CD4-positive, CD25-positive, alpha-beta regulatory T cell (primary cell): ENCODE data around the gene KTN1. TPM values are rescaled to one million over a fixed set of nuclear protein-coding genes. Genes with fewer than 3 reads are reported as not detected.

ENCODE experiments used
- ATAC-seq, 2 donors: fragments of 150-1000 bp; cut with Tn5 transposase; one replicate each; pipeline ENCODE4 v1.10.0; 2021; ENCODE audit warnings: low read depth in 2 of 2, moderate number of reproducible peaks in 2 of 2, moderate library complexity in 1 of 2
- DNase-seq, 3 donors: peaks; one replicate each; pipeline versions ENCODE4 v3.0.0 to v3.0.0-alpha.2; 2012 to 2022; ENCODE audit warnings: mixed read lengths in 1 of 3
- H3K27ac ChIP-seq: one replicate; pipeline ENCODE4 v1.7.0; 2013; ENCODE audit warnings: mild to moderate bottlenecking, low read length; ENCODE audit not compliant: insufficient read depth, poor library complexity, severe bottlenecking
- H3K27me3 ChIP-seq: one replicate; pipeline ENCODE4 v1.7.0; 2013; ENCODE audit warnings: low read length; ENCODE audit not compliant: control insufficient read depth, insufficient read depth
- H3K36me3 ChIP-seq: one replicate; pipeline ENCODE4 v1.7.0; 2013; ENCODE audit warnings: mild to moderate bottlenecking, low read length, moderate library complexity; ENCODE audit not compliant: control insufficient read depth, insufficient read depth
- H3K4me1 ChIP-seq: 2 replicates; pipeline ENCODE4 v1.7.0; 2013; ENCODE audit warnings: mild to moderate bottlenecking, low read length; ENCODE audit not compliant: insufficient read depth, control insufficient read depth, poor library complexity, severe bottlenecking
- H3K4me3 ChIP-seq: one replicate; pipeline ENCODE4 v1.7.0; 2013; ENCODE audit warnings: low read depth, mild to moderate bottlenecking, low read length, moderate library complexity
- H3K9me3 ChIP-seq, 2 experiments: 1 replicate in 1 of 2; 2 replicates in 1 of 2; pipeline ENCODE4 v1.7.0; 2013; ENCODE audit warnings: low read length in 2 of 2, mild to moderate bottlenecking in 1 of 2, moderate library complexity in 1 of 2; ENCODE audit not compliant: control insufficient read depth in 2 of 2
- H3K27ac Mint-ChIP-seq, 3 donors: one replicate each; pipeline ENCODE4 v1.8.0; 2020 to 2022; ENCODE audit warnings: mild to moderate bottlenecking in 3 of 3, mixed read lengths in 3 of 3, moderate library complexity in 2 of 3
- H3K27me3 Mint-ChIP-seq: one replicate; pipeline ENCODE4 v1.8.0; 2022; ENCODE audit warnings: mild to moderate bottlenecking, mixed read lengths
- H3K36me3 Mint-ChIP-seq: one replicate; pipeline ENCODE4 v1.8.0; 2020; ENCODE audit warnings: mixed read lengths
- H3K4me1 Mint-ChIP-seq, 4 donors: one replicate each; pipeline ENCODE4 v1.8.0; 2020 to 2022; ENCODE audit warnings: mixed read lengths in 4 of 4, mild to moderate bottlenecking in 1 of 4
- H3K4me3 Mint-ChIP-seq, 4 donors: one replicate each; pipeline ENCODE4 v1.8.0; 2020 to 2022; ENCODE audit warnings: mild to moderate bottlenecking in 4 of 4, mixed read lengths in 4 of 4, moderate library complexity in 3 of 4
- H3K9me3 Mint-ChIP-seq, 7 donors: one replicate each; pipeline ENCODE4 v1.8.0; 2020 to 2022; ENCODE audit warnings: mixed read lengths in 7 of 7, mild to moderate bottlenecking in 3 of 7, moderate library complexity in 2 of 7
- polyA plus RNA-seq, 4 donors: library from polyadenylated mRNA; unstranded; fragments of 300-500 nt; fragmentation: Illumina TruSeq; gene quantifications; one replicate each; pipeline ENCODE4 v1.2.3, GENCODE V29; 2021
- total RNA-seq: library from RNA; stranded (reverse); gene quantifications from one replicate; pipeline ENCODE4 v1.2.3, GENCODE V29; 2022

The KTN1 gene
- total and polyA plus RNA-seq, 5 donors from 2014 or later, result 6.9 to 86.5 (median 19.0) TPM

DNA sequence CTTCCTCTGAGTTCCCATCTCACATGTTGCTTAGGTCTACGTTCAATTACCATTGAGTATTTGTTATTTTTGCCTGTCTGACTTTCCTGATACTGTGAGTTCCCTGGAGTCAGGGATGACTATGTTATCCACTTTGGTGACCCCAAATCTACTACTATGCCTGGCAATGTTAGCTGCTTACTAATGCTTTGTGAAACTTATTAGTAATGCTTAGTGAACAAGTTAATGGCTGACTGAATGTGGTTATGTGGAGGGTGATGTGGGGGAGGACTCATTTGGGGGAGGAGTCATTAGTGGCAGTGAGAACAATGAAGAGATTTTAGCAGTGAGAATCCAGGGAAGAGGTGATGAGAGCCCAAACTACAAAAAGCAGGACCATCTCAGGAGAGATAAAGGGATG, 121.6 kb downstream of the KTN1 start:
- peaks cover 10% of the 10 kb centered on the region for H3K36me3 Mint-ChIP-seq
- peaks cover 0 to 4% (median 0%) of the 10 kb centered on the region in 7 donors for H3K9me3 Mint-ChIP-seq
- H3K27ac ChIP-seq, result no peak overlapping the region
- no peaks in the 10 kb centered on the region for H3K4me1 Mint-ChIP-seq
- no peaks in the 10 kb centered on the region for H3K4me1 ChIP-seq
- H3K27me3 ChIP-seq, result no peaks in the 10 kb centered on the region
- H3K9me3 ChIP-seq, result no peaks in the 10 kb centered on the region
- DNase-seq, result no peak
- H3K4me3 Mint-ChIP-seq, result no peak overlapping the region
- H3K36me3 ChIP-seq, result no peaks in the 10 kb centered on the region
- ATAC-seq, result no peak
- H3K4me3 ChIP-seq, result no peak overlapping the region
- H3K27me3 Mint-ChIP-seq, result no peaks in the 10 kb centered on the region
- H3K27ac Mint-ChIP-seq, result no peak overlapping the region

DNA sequence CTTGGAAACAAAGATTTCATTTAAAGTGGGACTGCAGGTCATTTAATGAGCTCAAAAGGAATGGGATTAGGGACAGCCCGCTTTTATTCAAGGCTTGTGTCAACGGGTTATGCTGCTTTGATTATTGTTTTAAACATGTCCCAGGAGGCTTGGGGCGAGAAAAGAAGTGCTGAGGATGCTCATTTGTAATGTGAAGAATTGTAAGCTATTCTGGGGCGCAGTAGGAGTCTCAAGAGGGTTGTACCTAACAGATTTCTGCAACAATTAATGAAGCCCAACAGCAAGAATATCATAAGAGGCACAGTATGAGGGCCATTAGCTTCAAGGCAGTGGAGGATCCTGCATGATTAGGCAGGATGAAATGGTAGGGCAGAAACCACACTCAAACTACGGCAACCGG, 122.5 kb downstream of the KTN1 start:
- Histone ChIP-seq H3K36me3 (no peaks in the 10 kb centered on the region), H3K9me3 (no peaks in the 10 kb centered on the region), H3K27ac (no peak overlapping the region), H3K27me3 (no peaks in the 10 kb centered on the region), H3K4me3 (no peak overlapping the region), H3K4me1 (no peaks in the 10 kb centered on the region)
- Mint-ChIP-seq H3K4me1 (no peaks in the 10 kb centered on the region), H3K36me3 (peaks cover 10% of the 10 kb centered on the region), H3K9me3 (peaks cover 0 to 4% (median 0%) of the 10 kb centered on the region in 7 donors), H3K27me3 (peaks cover 4% of the 10 kb centered on the region), H3K4me3 (no peak overlapping the region), H3K27ac (no peak overlapping the region)
- DNase-seq (no peak), ATAC-seq (no peak)

- H3K27ac Mint-ChIP-seq, result no peak overlapping the region
- peaks cover 0 to 4% (median 0%) of the 10 kb centered on the region in 7 donors for H3K9me3 Mint-ChIP-seq
- no peak for DNase-seq
- H3K27me3 Mint-ChIP-seq, result peaks cover 4% of the 10 kb centered on the region
- no peak overlapping the region for H3K27ac ChIP-seq
- no peaks in the 10 kb centered on the region for H3K9me3 ChIP-seq
- H3K4me1 Mint-ChIP-seq, result no peaks in the 10 kb centered on the region
- no peaks in the 10 kb centered on the region for H3K27me3 ChIP-seq
- no peak overlapping the region for H3K4me3 Mint-ChIP-seq
- no peak for ATAC-seq
- no peak overlapping the region for H3K4me3 ChIP-seq
- H3K36me3 Mint-ChIP-seq, result peaks cover 10% of the 10 kb centered on the region
- no peaks in the 10 kb centered on the region for H3K36me3 ChIP-seq
- no peaks in the 10 kb centered on the region for H3K4me1 ChIP-seq
Observed at GRCh38 chr14:55704654-55705053, 124.6 kb downstream of the KTN1 start.

- no peaks in the 10 kb centered on the region for H3K36me3 ChIP-seq
- Mint-ChIP-seq H3K27ac (peak overlapping the region in 1 of 3 donors; percentile 11), H3K36me3 (peaks cover 6% of the 10 kb centered on the region)
Observed at GRCh38 chr14:55705651-55706364, 125.8 kb downstream of the KTN1 start.

DNA sequence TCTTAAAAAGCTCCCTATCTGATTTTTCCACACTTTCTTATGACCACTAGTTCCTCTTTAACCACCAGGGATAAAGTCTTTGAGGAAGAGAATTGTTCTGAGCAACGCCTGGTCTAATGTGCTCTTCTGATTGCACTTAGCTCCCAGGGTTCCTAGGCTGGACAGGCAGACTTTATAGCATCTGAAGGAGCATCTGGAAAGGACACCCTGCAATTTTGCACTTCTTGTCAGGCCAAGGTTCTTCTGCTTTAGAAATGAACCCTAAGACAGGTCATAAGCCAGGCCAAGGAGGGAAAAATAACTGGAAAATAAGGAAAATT, 126.3 kb downstream of the KTN1 start:
- H3K36me3 ChIP-seq, result no peaks in the 10 kb centered on the region
- peaks cover 4% of the 10 kb centered on the region for H3K27me3 Mint-ChIP-seq
- H3K27me3 ChIP-seq, result no peaks in the 10 kb centered on the region
- no peak overlapping the region for H3K4me3 Mint-ChIP-seq
- H3K4me1 Mint-ChIP-seq, result no peaks in the 10 kb centered on the region
- peaks cover 6% of the 10 kb centered on the region for H3K36me3 Mint-ChIP-seq
- DNase-seq, result no peak
- no peaks in the 10 kb centered on the region for H3K4me1 ChIP-seq
- ATAC-seq, result no peak
- no peak overlapping the region for H3K27ac ChIP-seq
- H3K9me3 ChIP-seq, result no peaks in the 10 kb centered on the region
- peak overlapping the region in 1 of 3 donors; percentile 11 for H3K27ac Mint-ChIP-seq
- peaks cover 0 to 2% (median 0%) of the 10 kb centered on the region in 7 donors for H3K9me3 Mint-ChIP-seq
- no peak overlapping the region for H3K4me3 ChIP-seq

More at GRCh38 chr14:55705651-55706364, 125.8 kb downstream of the KTN1 start:
- H3K4me1 ChIP-seq, result no peaks in the 10 kb centered on the region
- no peak for ATAC-seq
- no peaks in the 10 kb centered on the region for H3K9me3 ChIP-seq
- no peak for DNase-seq
- peaks cover 4% of the 10 kb centered on the region for H3K27me3 Mint-ChIP-seq
- H3K27me3 ChIP-seq, result no peaks in the 10 kb centered on the region
- H3K4me3 Mint-ChIP-seq, result no peak overlapping the region
- H3K4me1 Mint-ChIP-seq, result no peaks in the 10 kb centered on the region
- no peak overlapping the region for H3K4me3 ChIP-seq
- no peak overlapping the region for H3K27ac ChIP-seq
- H3K9me3 Mint-ChIP-seq, result peaks cover 0 to 2% (median 0%) of the 10 kb centered on the region in 7 donors

DNA sequence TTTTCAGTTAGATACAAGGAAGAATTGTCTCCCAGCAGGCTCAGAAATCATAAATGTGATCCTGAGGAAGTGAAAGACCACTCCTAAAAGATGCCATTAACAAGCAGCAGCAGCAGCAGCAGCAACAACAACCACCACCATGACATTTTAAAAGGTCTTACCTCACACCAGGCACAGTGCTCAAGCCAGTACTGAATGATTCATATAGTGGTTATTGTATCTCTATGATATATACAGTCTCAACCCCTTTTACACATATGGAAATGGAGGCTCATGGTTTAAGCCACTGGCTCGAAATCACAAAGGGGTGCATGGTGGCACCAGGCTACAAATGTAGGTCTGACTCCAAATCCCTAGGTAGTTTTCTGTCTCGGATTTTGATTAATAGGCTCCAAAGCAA, 126.9 kb downstream of the KTN1 start:
- no peaks in the 10 kb centered on the region for H3K9me3 ChIP-seq
- peaks cover 2% of the 10 kb centered on the region for H3K36me3 Mint-ChIP-seq
- no peak for ATAC-seq
- H3K4me1 Mint-ChIP-seq, result no peaks in the 10 kb centered on the region
- no peak overlapping the region for H3K27ac Mint-ChIP-seq
- H3K27ac ChIP-seq, result no peak overlapping the region
- DNase-seq, result no peak
- no peaks in the 10 kb centered on the region for H3K4me1 ChIP-seq
- peaks cover 0 to 2% (median 0%) of the 10 kb centered on the region in 7 donors for H3K9me3 Mint-ChIP-seq
- H3K27me3 Mint-ChIP-seq, result peaks cover 4% of the 10 kb centered on the region
- no peaks in the 10 kb centered on the region for H3K36me3 ChIP-seq
- H3K4me3 ChIP-seq, result no peak overlapping the region
- H3K4me3 Mint-ChIP-seq, result no peak overlapping the region
- H3K27me3 ChIP-seq, result no peaks in the 10 kb centered on the region

DNA sequence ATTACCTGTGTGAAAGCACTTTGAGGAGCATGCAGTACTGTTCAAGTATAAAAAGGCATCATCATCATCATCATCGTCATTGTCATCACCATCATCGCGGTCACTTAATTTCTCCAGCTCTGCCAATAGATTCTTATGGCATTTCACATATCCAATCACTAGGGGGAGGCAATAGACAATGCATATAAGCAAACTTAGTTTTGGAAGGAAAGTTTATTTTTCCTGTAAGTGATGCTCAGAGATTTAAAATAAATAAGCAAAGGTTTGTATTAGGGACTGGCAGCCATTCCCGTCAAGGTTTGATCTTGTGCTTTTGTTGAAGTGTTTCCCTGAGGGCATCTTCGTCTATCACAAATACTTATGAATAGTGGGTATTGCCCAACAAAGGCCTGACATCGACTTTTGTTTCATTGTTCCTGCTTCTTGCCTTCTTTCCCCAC, 127.4 kb downstream of the KTN1 start:
- Mint-ChIP-seq H3K36me3 (no peaks in the 10 kb centered on the region), H3K27me3 (peaks cover 4% of the 10 kb centered on the region), H3K27ac (no peak overlapping the region), H3K4me1 (no peaks in the 10 kb centered on the region), H3K9me3 (peaks cover 0 to 2% (median 0%) of the 10 kb centered on the region in 7 donors), H3K4me3 (no peak overlapping the region)
- Histone ChIP-seq H3K4me1 (no peaks in the 10 kb centered on the region), H3K27ac (no peak overlapping the region), H3K4me3 (no peak overlapping the region), H3K27me3 (no peaks in the 10 kb centered on the region), H3K36me3 (no peaks in the 10 kb centered on the region), H3K9me3 (no peaks in the 10 kb centered on the region)
- ATAC-seq (no peak), DNase-seq (peak in 2 of 3 donors; percentile 2 to 34)

- Mint-ChIP-seq H3K9me3 (no peaks in the 10 kb centered on the region), H3K4me3 (no peak overlapping the region), H3K27me3 (peaks cover 4% of the 10 kb centered on the region), H3K4me1 (no peaks in the 10 kb centered on the region), H3K27ac (no peak overlapping the region), H3K36me3 (no peaks in the 10 kb centered on the region)
- Histone ChIP-seq H3K36me3 (no peaks in the 10 kb centered on the region), H3K27ac (no peak overlapping the region), H3K27me3 (no peaks in the 10 kb centered on the region), H3K4me1 (no peaks in the 10 kb centered on the region), H3K9me3 (no peaks in the 10 kb centered on the region), H3K4me3 (no peak overlapping the region)
- ATAC-seq (no peak), DNase-seq (no peak)
Observed at GRCh38 chr14:55710506-55711041, 130.6 kb downstream of the KTN1 start.
